ENCODE data around the gene CSF3R. TPM values are rescaled to one million over a fixed set of nuclear protein-coding genes. Genes with fewer than 3 reads are reported as not detected.

CSF3R gene
- total and polyA plus RNA-seq, 2 donors (not counting 1 experiment from before 2014, with no cell fraction given): 0.30 to 6.3 TPM

GRCh38 chr1:36446271-36446670 is 36.4 kb downstream of the CSF3R start:
- peaks cover 3 to 13% of the 10 kb centered on the region in 2 donors for H3K4me1 ChIP-seq (ENCODE audit: control insufficient read depth in 2 of 2, insufficient read depth in 2 of 2, low read length in 2 of 2)
- Mint-ChIP-seq H3K27ac (no peak overlapping the region), H3K9me3 (ENCODE audit: insufficient read depth) (no peaks in the 10 kb centered on the region), H3K27me3 (no peaks in the 10 kb centered on the region), H3K4me1 (peaks cover 11% of the 10 kb centered on the region), H3K4me3 (no peak overlapping the region)
- TF ChIP-seq EZH2 (IDR thresholded peaks at IDR 0.05; ENCODE audit: borderline replicate concordance, insufficient read depth, low read depth, low read length, poor library complexity, severe bottlenecking): no peak
- TF ChIP-seq CTCF (IDR thresholded peaks at IDR 0.05): no peak
- H3K79me2 ChIP-seq (ENCODE audit: control insufficient read depth, insufficient read depth, low read length): no peaks in the 10 kb centered on the region
- ChIA-PET POLR2A (no interaction called here), CTCF (no interaction called here)
- no peaks in the 10 kb centered on the region for H4K20me1 ChIP-seq (ENCODE audit: control insufficient read depth, insufficient read depth, low read length, poor library complexity, severe bottlenecking)
- ATAC-seq (ENCODE audit: low read depth): no peak
- DNase-seq: no peak
- no peak overlapping the region for H2AFZ ChIP-seq (ENCODE audit: insufficient read depth, low read depth, low read length, poor library complexity, severe bottlenecking)
- intact Hi-C loops (cut with micrococcal nuclease): no loop called here
- H3K36me3 ChIP-seq (replicated peaks in 1 of 2; ENCODE audit: control extremely low read depth in 1 of 2, control insufficient read depth in 1 of 2, extremely low read depth in 1 of 2, insufficient read depth in 2 of 2, low read length in 1 of 2): no peaks in the 10 kb centered on the region
- no peaks in the 10 kb centered on the region for H3K9me3 ChIP-seq (ENCODE audit: control extremely low read depth in 1 of 3, control insufficient read depth in 2 of 3, insufficient read depth in 1 of 3, low read length in 2 of 3)
- H3K27me3 ChIP-seq (replicated peaks in 1 of 4; ENCODE audit: control extremely low read depth in 1 of 4, control insufficient read depth in 3 of 4, insufficient read depth in 4 of 4, low read length in 3 of 4): peaks cover 0 to 3% (median 0%) of the 10 kb centered on the region in 4 experiments
- no peak overlapping the region for H3K4me3 ChIP-seq (ENCODE audit: control extremely low read depth in 1 of 5, extremely low read depth in 1 of 5, insufficient read depth in 1 of 5, low read depth in 2 of 5, low read length in 4 of 5)
- WGBS (ENCODE audit: insufficient coverage): 74% methylated on average over 5 of the region's 8 CpGs
- H3K4me2 ChIP-seq (replicated peaks; ENCODE audit: low read depth, low read length, poor library complexity, severe bottlenecking): no peak overlapping the region
- H3K9ac ChIP-seq (ENCODE audit: low read length): no peak overlapping the region
- no peak overlapping the region for H3K27ac ChIP-seq (ENCODE audit: low read length in 2 of 2)

GRCh38 chr1:36443297-36443696 is 39.4 kb downstream of the CSF3R start:
- no peak overlapping the region for H3K4me2 ChIP-seq (replicated peaks; ENCODE audit: low read depth, low read length, poor library complexity, severe bottlenecking)
- H3K79me2 ChIP-seq (ENCODE audit: control insufficient read depth, insufficient read depth, low read length): no peaks in the 10 kb centered on the region
- ChIA-PET CTCF (interaction anchor here (1.1 kb wide), 1 partner anchor 100 kb away, joined by 3 read pairs; no protein-coding TSS in a partner anchor), POLR2A (no interaction called here)
- H3K4me1 ChIP-seq (ENCODE audit: control insufficient read depth in 2 of 2, insufficient read depth in 2 of 2, low read length in 2 of 2): no peaks in the 10 kb centered on the region
- H4K20me1 ChIP-seq (ENCODE audit: control insufficient read depth, insufficient read depth, low read length, poor library complexity, severe bottlenecking): no peaks in the 10 kb centered on the region
- no peaks in the 10 kb centered on the region for H3K4me1 Mint-ChIP-seq
- no peaks in the 10 kb centered on the region for H3K36me3 ChIP-seq (replicated peaks in 1 of 2; ENCODE audit: control extremely low read depth in 1 of 2, control insufficient read depth in 1 of 2, extremely low read depth in 1 of 2, insufficient read depth in 2 of 2, low read length in 1 of 2)
- no peak overlapping the region for H3K9ac ChIP-seq (ENCODE audit: low read length)
- H3K27ac ChIP-seq (ENCODE audit: low read length in 2 of 2): no peak overlapping the region
- H2AFZ ChIP-seq (ENCODE audit: insufficient read depth, low read depth, low read length, poor library complexity, severe bottlenecking): no peak overlapping the region
- H3K27ac Mint-ChIP-seq: no peak overlapping the region
- ATAC-seq (ENCODE audit: low read depth) (no peak), DNase-seq (no peak)
- no peak overlapping the region for H3K4me3 Mint-ChIP-seq
- H3K9me3 ChIP-seq (ENCODE audit: control extremely low read depth in 1 of 3, control insufficient read depth in 2 of 3, insufficient read depth in 1 of 3, low read length in 2 of 3): no peaks in the 10 kb centered on the region
- peaks cover 0 to 3% (median 0%) of the 10 kb centered on the region in 4 experiments for H3K27me3 ChIP-seq (replicated peaks in 1 of 4; ENCODE audit: control extremely low read depth in 1 of 4, control insufficient read depth in 3 of 4, insufficient read depth in 4 of 4, low read length in 3 of 4)
- H3K4me3 ChIP-seq (ENCODE audit: control extremely low read depth in 1 of 5, extremely low read depth in 1 of 5, insufficient read depth in 1 of 5, low read depth in 2 of 5, low read length in 4 of 5): no peak overlapping the region
- intact Hi-C loops (cut with micrococcal nuclease): no loop called here
- TF ChIP-seq CTCF (IDR thresholded peaks at IDR 0.05): no peak
- no peak for TF ChIP-seq EZH2 (IDR thresholded peaks at IDR 0.05; ENCODE audit: borderline replicate concordance, insufficient read depth, low read depth, low read length, poor library complexity, severe bottlenecking)
- no peaks in the 10 kb centered on the region for H3K9me3 Mint-ChIP-seq (ENCODE audit: insufficient read depth)
- no peaks in the 10 kb centered on the region for H3K27me3 Mint-ChIP-seq
- WGBS (ENCODE audit: insufficient coverage): 69% methylated on average over 1 of the region's 2 CpGs
